Measurements from ENCODE around the gene CDH23. TPM values are rescaled to one million over a fixed set of nuclear protein-coding genes. Genes with fewer than 3 reads are reported as not detected.

Gene CDH23
- total and polyA plus RNA-seq, 2 donors (not counting 1 experiment from before 2014, with no cell fraction given) = 0.37 to 0.89 TPM

- Histone ChIP-seq H3K4me2 (replicated peaks; ENCODE audit: low read depth, low read length, poor library complexity, severe bottlenecking) (no peak overlapping the region), H3K27me3 (replicated peaks in 1 of 4; ENCODE audit: control extremely low read depth in 1 of 4, control insufficient read depth in 3 of 4, insufficient read depth in 4 of 4, low read length in 3 of 4) (no peaks in the 10 kb centered on the region), H3K9me3 (ENCODE audit: control extremely low read depth in 1 of 3, control insufficient read depth in 2 of 3, insufficient read depth in 1 of 3, low read length in 2 of 3) (no peaks in the 10 kb centered on the region), H3K4me3 (ENCODE audit: control extremely low read depth in 1 of 5, extremely low read depth in 1 of 5, insufficient read depth in 1 of 5, low read depth in 2 of 5, low read length in 4 of 5) (no peak overlapping the region), H3K27ac (ENCODE audit: low read length in 2 of 2) (no peak overlapping the region), H3K36me3 (replicated peaks in 1 of 2; ENCODE audit: control extremely low read depth in 1 of 2, control insufficient read depth in 1 of 2, extremely low read depth in 1 of 2, insufficient read depth in 2 of 2, low read length in 1 of 2) (no peaks in the 10 kb centered on the region), H4K20me1 (ENCODE audit: control insufficient read depth, insufficient read depth, low read length, poor library complexity, severe bottlenecking) (no peaks in the 10 kb centered on the region), H3K9ac (ENCODE audit: low read length) (no peak overlapping the region), H3K4me1 (ENCODE audit: control insufficient read depth in 2 of 2, insufficient read depth in 2 of 2, low read length in 2 of 2) (peaks cover 0 to 5% of the 10 kb centered on the region in 2 donors), H3K79me2 (ENCODE audit: control insufficient read depth, insufficient read depth, low read length) (no peaks in the 10 kb centered on the region), H2AFZ (ENCODE audit: insufficient read depth, low read depth, low read length, poor library complexity, severe bottlenecking) (no peak overlapping the region)
- ATAC-seq (ENCODE audit: low read depth) (no peak), DNase-seq (no peak)
- TF ChIP-seq EZH2 (IDR thresholded peaks at IDR 0.05; ENCODE audit: borderline replicate concordance, insufficient read depth, low read depth, low read length, poor library complexity, severe bottlenecking) = no peak
- no peak for TF ChIP-seq CTCF (IDR thresholded peaks at IDR 0.05)
- POLR2A ChIA-PET = interaction anchor here (0.6 kb wide), 1 partner anchor 73 kb away, joined by 5 read pairs; no protein-coding TSS in a partner anchor
- intact Hi-C loops (cut with micrococcal nuclease) = no loop called here
- Mint-ChIP-seq H3K4me1 (peaks cover 2% of the 10 kb centered on the region), H3K27ac (no peak overlapping the region), H3K4me3 (no peak overlapping the region), H3K27me3 (no peaks in the 10 kb centered on the region), H3K9me3 (ENCODE audit: insufficient read depth) (no peaks in the 10 kb centered on the region)
- CTCF ChIA-PET = interaction anchor here (0.6 to 1.6 kb wide), 3 partner anchors 31 to 124 kb away, joined by 3 to 6 read pairs (median 3); no protein-coding TSS in a partner anchor
- 81% methylated on average over 3 of the region's 3 CpGs for WGBS (ENCODE audit: insufficient coverage)
Observed at GRCh38 chr10:71539442-71540118, 142.9 kb downstream of the CDH23 start.

DNA sequence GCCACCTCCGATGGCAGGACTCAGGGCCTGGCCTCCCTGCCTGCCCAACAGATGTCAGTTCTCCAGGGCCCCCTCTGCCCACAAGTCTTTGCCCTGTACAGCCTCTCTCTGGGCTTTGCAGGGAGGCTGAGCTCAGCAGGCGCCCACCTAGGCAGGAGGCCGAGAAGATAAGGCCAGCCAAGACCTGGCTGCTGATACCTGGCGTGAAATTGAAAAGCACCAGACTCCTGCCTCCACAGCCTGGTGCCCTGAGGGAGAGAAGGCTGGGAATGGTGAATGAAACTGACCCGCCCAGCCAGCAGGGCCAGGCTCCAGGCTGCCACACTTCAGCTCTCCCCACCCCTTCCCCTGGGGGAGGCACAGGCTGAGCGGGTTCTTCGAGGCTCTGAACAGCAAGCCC, 145.8 kb downstream of the CDH23 start:
- Mint-ChIP-seq H3K9me3 (ENCODE audit: insufficient read depth) (no peaks in the 10 kb centered on the region), H3K27ac (no peak overlapping the region), H3K4me3 (no peak overlapping the region), H3K27me3 (no peaks in the 10 kb centered on the region), H3K4me1 (peaks cover 2% of the 10 kb centered on the region)
- H3K9me3 ChIP-seq (ENCODE audit: control extremely low read depth in 1 of 3, control insufficient read depth in 2 of 3, insufficient read depth in 1 of 3, low read length in 2 of 3) = no peaks in the 10 kb centered on the region
- H3K4me2 ChIP-seq (replicated peaks; ENCODE audit: low read depth, low read length, poor library complexity, severe bottlenecking) = no peak overlapping the region
- no peaks in the 10 kb centered on the region for H3K27me3 ChIP-seq (replicated peaks in 1 of 4; ENCODE audit: control extremely low read depth in 1 of 4, control insufficient read depth in 3 of 4, insufficient read depth in 4 of 4, low read length in 3 of 4)
- WGBS (ENCODE audit: insufficient coverage) = 91% methylated on average over 4 of the region's 7 CpGs
- POLR2A ChIA-PET = no interaction called here
- ATAC-seq (ENCODE audit: low read depth) (no peak), DNase-seq (no peak)
- no peak overlapping the region for H3K9ac ChIP-seq (ENCODE audit: low read length)
- H3K27ac ChIP-seq (ENCODE audit: low read length in 2 of 2) = no peak overlapping the region
- H4K20me1 ChIP-seq (ENCODE audit: control insufficient read depth, insufficient read depth, low read length, poor library complexity, severe bottlenecking) = no peaks in the 10 kb centered on the region
- TF ChIP-seq EZH2 (IDR thresholded peaks at IDR 0.05; ENCODE audit: borderline replicate concordance, insufficient read depth, low read depth, low read length, poor library complexity, severe bottlenecking) (no peak), CTCF (IDR thresholded peaks at IDR 0.05) (no peak)
- no peaks in the 10 kb centered on the region for H3K79me2 ChIP-seq (ENCODE audit: control insufficient read depth, insufficient read depth, low read length)
- H3K4me1 ChIP-seq (ENCODE audit: control insufficient read depth in 2 of 2, insufficient read depth in 2 of 2, low read length in 2 of 2) = peaks cover 0 to 5% of the 10 kb centered on the region in 2 donors
- H3K36me3 ChIP-seq (replicated peaks in 1 of 2; ENCODE audit: control extremely low read depth in 1 of 2, control insufficient read depth in 1 of 2, extremely low read depth in 1 of 2, insufficient read depth in 2 of 2, low read length in 1 of 2) = no peaks in the 10 kb centered on the region
- no peak overlapping the region for H3K4me3 ChIP-seq (ENCODE audit: control extremely low read depth in 1 of 5, extremely low read depth in 1 of 5, insufficient read depth in 1 of 5, low read depth in 2 of 5, low read length in 4 of 5)
- CTCF ChIA-PET = no interaction called here
- intact Hi-C loops (cut with micrococcal nuclease) = no loop called here
- H2AFZ ChIP-seq (ENCODE audit: insufficient read depth, low read depth, low read length, poor library complexity, severe bottlenecking) = no peak overlapping the region
